ENCODE results near the gene UNC5B.

DNA sequence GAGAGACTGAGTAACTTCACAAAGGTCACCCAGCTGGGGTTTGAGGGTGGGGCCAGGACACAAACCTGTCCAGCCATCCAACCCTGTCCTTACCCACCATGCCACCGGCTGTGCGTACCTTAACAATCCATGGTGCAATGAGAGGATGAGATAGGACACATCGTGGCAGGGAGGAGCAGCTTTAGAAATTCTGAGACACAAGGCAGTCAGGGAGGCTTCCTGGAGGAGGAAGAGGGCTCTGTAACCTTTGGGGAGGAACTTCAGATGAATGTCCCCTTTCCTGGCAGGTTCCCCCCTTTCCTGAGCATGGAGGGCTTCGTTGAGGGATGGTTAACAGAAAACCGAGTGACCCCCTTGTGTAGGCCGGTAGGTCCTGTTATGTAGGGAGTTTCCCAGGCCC lies 71.0 kb downstream of the UNC5B start:
- no peak for TF ChIP-seq CTCF (IDR thresholded peaks at IDR 0.05)
- no peak for TF ChIP-seq POLR2A (IDR thresholded peaks at IDR 0.05)
